HG03575 (cell line): Measurements from ENCODE around the gene ACOXL.

Source experiments
- ATAC-seq: cut with Tn5 transposase; IDR thresholded peaks from one replicate; pipeline ENCODE4 v1.9.1; 2021; ENCODE audit not compliant: unreplicated experiment, insufficient number of reproducible peaks, low FRiP score; ENCODE audit errors: extremely low read depth

The ACOXL gene

DNA sequence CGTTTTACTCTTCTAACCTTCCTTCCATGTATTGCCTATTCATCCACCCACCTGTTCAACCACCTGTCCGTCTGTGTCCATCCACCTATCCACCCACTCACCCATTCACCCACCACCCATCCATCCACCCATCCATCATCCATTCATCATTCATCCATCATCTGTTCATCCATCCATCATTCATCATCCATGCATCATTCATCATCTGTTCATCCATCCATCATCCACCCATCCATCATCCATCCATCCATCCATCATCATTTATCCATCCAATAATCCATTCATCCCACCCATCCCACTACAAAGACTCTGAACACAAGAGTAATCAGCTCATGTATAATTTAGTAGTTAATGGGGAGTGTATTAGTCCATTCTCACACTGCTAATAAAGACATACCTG lies 78.0 kb downstream of the ACOXL start:
- ATAC-seq, result no peak

- no peak for ATAC-seq
These were observed 80.6 kb downstream of the ACOXL start for GRCh38 chr2:110812726-110813645.

DNA sequence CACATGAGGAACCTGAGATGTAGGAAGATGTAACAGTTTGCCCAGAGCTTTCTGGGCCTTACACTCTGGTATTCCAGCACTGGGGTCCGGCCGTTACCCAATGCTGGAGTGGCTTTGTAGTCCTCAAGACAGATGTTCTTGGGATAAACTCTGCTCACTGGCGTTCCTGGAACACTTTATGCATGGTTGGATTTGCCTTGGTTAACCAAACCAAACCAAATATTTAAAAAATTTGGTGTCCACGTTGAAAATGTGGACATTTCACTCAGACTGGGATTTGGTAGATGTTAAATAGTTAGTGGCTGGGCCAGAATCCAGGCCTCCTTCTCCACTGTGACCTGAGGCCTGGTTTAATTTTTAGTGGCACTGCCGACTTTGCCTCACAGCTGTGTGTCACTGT lies 81.5 kb downstream of the ACOXL start:
- ATAC-seq, result no peak

- no peak for ATAC-seq
These were observed 83.6 kb downstream of the ACOXL start for GRCh38 chr2:110815938-110816337.

- ATAC-seq, result no peak
These were observed 84.3 kb downstream of the ACOXL start for GRCh38 chr2:110816404-110817365.

GRCh38 chr2:110818767-110819481 lies 86.6 kb downstream of the ACOXL start:
- no peak for ATAC-seq

DNA sequence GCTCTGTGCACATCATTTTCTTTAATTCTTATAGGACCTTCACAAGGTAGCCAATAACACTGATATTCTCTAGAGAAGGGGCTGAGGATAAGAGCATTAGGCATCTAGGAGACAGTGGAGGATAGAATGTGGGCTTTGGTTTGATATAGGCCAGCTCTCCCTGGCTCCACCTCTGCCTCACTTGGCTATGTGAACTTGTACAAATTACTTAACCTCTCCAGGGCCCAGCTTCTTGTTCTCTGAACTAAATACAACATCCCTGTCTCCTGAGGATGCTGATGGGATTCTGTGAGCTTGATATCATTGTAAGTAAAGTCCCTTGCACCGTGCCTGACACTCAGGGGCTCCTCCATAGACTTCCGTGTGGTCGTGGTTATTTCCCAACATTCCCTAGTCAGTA lies 87.3 kb downstream of the ACOXL start:
- no peak for ATAC-seq

- no peak for ATAC-seq
These were observed 87.8 kb downstream of the ACOXL start for GRCh38 chr2:110820128-110820527.

DNA sequence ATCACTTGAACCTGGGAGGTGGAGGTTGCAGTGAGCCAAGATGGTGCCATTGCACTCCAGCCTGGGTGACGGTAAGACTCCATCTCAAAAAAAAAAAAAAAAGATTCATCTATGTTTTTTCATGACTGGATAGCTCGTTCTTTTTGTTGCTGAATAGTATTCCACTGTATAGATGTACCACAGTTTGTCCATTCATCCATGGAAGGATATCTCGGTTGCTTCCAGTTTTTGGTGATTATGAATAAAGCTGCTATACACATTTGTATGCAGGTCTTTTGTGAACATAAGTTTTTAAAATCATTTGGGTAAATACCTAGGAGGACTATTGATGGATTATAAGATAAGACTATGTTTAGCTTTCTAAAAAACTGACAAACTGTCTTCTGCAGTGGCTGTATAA lies 90.8 kb downstream of the ACOXL start:
- ATAC-seq, result no peak

DNA sequence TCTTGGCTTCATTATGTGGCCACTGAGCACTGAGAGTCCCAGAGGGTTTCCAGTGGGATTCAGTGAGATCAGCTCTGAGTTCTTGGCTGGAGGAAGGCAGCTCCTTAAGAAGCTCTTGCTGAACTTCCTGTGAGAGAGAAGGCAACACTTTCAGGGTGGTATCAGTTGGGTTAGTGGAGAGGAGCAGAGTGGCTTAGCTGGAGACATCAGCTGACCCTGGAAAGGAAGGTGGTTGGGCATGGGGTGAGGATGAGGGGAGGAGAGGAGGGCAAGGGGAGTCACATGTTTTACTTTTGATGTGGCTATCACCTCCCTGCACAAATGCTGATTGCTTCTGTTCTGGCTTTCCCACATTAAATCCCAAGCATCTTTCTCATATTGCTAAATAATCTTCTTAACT lies 95.1 kb downstream of the ACOXL start:
- ATAC-seq, result no peak

DNA sequence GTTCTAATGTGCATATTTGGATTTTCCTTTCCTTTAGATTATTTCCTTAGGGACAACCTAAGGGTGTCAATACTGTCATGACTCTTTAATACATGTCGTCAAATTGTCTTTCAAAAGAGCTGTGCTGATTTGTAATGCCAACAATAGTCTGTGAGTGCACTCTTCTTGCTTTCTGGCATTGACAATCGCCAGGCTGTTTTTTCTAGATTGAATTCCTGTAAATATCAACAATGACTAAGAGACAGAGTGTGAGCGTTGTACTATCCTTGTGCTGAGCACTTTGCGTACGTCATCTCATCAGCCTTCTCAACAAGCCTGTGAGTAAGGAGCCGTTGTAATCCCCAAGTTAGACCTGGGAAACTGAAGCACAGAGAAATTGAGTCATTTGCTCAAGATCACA lies 96.0 kb downstream of the ACOXL start:
- no peak for ATAC-seq

GRCh38 chr2:110829413-110830146 lies 97.2 kb downstream of the ACOXL start:
- no peak for ATAC-seq

DNA sequence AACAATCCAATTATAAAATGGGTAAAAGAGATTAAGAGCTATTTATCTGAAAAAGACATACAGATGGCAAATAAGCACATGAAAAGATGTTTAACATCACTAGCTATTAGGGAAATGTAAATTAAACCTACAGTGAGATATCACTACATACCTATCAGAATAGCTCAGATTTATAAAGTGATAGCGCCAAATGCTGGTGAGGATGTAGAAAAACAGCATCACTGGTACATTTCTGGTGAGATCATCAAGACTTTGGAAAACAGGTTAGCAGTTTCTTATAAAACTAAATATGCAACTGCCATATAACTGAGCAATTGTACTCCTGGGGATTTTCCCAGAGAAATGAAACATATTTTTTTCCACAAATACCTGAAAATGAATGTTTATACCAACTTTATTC lies 100.4 kb downstream of the ACOXL start:
- ATAC-seq, result no peak

GRCh38 chr2:110834134-110834827 lies 101.9 kb downstream of the ACOXL start:
- ATAC-seq, result no peak

DNA sequence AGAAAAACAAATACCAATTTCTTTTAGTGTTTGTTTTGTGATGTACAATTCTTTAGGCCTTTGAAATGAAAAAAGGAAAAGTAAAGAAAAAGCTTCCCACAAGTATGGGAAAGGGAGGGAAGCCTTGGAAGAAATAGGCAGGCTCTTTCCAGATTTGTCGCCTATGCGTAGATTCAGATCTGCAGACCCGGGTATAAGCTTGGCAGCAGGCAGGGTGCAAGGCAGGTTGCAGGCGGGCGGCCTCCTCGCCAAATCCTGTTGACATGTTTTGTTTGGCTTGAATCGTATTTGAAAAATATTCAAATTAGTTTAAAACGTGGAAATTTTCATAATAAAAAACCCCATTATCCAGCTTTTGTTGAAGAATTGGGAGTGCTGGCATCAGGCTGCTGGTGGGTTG lies 104.3 kb downstream of the ACOXL start:
- no peak for ATAC-seq

DNA sequence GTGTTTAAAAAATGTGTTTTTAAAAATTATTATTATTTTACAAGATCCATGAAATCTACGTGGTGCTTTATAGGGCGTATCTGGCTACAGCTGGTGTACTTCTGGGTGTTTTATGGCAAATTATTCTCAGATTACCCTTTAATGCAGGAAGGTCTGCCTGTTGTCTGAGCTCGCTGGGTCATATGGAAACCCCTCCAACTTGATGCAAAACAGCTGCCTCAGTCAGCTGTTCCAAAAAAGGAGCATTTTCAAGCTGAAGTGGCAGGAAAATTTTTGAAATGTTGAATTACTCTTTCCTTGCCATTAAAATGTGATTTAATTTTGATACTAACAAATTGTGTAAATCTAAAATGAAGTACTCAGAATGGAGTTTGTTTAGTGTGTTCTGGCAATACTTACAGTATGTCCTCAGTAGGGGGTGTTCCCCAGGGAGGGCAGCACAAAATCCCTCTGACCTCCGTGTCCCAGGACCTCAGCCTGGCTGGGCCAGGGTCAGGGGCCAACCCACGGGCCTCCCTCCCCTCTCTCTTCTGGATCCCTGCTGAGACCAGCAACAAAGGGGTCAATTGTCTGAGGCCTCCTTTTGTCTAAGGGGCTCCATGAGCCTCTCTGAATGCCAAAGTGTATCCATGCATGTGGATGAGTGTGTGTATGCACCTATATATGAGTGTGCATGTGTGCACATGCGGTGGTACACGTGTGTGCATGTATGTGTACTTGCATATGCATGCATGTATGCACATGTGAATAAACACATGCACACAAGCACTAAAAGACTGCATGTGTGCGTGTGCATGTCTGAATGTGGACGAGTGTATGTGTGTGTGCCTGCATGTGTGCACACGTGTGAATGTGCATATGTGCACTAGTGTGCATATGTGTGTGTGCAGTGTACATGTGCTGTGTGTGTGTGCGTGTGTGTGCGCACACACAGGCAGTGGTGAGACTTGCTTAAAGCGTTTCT lies 105.4 kb downstream of the ACOXL start:
- ATAC-seq, result no peak
